K562 treated with DMSO at 1 percent for 4 hours (cell line): ENCODE measurements around the gene KRTAP4-2. TPM values are rescaled to one million over a fixed set of nuclear protein-coding genes. Genes with fewer than 3 reads are reported as not detected.

ENCODE experiments used
- total RNA-seq: library from RNA; unstranded; fragments of 300-600 nt; gene quantifications from 2 replicates; pipeline ENCODE4 v1.2.3, GENCODE V29; 2022; ENCODE audit not compliant: insufficient read depth

The KRTAP4-2 gene
- total RNA-seq = not detected in 2 replicates

DNA sequence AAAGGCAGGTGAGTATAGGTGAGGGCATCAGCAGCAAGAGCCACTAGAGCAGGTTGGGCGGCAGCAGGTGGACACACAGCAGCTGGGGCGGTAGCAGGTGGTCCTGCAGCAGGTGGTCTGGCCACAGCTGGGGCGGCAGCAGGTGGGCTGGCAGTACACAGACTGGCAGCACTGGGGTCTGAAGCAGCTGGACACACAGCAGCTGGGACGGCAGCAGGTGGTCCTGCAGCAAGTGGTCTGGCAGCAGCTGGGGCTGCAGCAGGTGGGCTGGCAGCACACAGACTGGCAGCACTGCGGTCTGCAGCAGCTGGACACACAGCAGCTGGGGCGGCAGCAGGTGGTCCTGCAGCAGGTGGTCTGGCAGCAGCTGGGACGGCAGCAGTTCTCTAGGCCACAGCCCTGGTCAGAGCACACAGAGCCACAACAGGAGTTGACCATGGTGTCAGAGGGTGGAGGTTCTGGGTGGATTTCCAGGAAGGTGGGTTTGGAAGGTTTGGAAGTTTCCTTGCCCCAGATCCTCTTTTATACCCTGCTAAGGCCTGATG is at the start of gene KRTAP4-2:
TSS of gene KRTAP4-2 (minus strand) at position 495 of the 545 bp plus-strand sequence. CDS start at position 438, 57 bp downstream.

DNA sequence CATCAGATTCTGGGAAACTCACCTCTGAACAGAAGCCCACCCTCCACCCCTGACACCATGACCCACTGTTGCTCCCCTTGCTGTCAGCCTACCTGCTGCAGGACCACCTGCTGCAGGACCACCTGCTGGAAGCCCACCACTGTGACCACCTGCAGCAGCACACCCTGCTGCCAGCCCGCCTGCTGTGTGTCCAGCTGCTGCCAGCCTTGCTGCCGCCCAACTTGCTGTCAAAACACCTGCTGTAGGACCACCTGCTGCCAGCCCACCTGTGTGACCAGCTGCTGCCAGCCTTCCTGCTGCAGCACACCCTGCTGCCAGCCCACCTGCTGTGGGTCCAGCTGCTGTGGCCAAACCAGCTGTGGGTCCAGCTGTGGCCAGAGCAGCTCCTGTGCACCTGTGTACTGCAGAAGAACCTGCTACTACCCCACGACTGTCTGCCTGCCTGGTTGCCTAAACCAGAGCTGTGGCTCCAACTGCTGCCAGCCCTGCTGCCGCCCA is 48.6 kb upstream of the KRTAP4-2 start, which contains the start of gene KRTAP9-2:
TSS of gene KRTAP9-2 (plus strand) at position 51 of the 498 bp plus-strand sequence. CDS start at position 58, 7 bp downstream.

DNA sequence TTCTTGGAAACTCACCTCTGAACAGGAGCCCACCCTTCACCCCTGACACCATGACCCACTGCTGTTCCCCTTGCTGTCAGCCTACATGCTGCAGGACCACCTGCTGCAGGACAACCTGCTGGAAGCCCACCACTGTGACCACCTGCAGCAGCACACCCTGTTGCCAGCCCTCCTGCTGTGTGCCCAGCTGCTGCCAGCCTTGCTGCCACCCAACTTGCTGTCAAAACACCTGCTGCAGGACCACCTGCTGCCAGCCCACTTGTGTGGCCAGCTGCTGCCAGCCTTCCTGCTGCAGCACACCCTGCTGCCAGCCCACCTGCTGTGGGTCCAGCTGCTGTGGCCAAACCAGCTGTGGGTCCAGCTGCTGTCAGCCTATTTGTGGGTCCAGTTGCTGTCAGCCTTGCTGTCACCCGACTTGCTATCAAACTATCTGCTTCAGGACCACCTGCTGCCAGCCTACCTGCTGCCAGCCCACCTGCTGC is 11.9 kb upstream of the KRTAP4-2 start, which contains the start of gene KRTAP9-1:
TSS of gene KRTAP9-1 (plus strand) at position 51 of the 482 bp plus-strand sequence. CDS start at position 51, 0 bp downstream.

DNA sequence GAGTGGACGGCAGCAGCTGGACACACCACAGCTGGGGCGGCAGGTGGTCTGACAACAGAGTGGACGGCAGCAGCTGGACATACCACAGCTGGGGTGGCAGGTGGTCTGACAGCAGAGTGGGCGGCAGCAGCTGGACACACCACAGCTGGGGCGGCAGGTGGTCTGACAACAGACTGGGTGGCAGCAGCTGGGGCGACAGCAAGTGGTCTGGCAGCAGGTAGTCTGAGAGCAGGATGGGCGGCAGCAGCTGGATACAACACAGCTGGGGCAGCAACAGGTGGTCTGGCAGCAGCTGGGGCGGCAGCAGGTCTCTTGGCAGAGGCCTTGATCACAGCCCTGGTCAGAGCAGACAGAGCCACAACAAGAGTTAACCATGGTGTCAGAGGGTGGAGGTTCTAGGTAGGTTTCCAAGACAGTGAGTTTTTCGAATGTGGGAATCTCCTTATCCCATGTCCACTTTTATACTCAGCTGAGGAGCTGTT is 6.5 kb upstream of the KRTAP4-2 start, which contains the start of gene KRTAP4-1:
TSS of gene KRTAP4-1 (minus strand) at position 432 of the 482 bp plus-strand sequence. CDS start at position 375, 57 bp downstream.

DNA sequence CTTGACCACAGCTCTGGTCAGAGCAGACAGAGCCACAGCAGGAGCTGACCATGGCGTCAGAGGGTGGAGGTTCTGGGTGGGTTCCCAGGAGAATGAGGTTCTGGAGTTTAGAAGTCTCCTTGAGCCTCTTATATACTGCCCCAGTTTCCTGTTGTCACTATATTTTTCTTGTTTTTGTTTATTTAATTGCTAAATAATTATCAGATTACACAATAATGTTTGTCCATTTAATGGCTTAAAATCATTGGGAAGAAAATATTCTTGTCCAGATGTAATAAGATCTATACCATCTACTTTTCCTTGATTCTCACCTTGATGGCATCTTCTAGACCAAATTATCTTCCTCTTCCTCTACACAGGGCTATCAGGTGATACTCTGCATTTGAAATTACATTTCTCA is 9.9 kb downstream of the KRTAP4-2 start, which contains the start of gene KRTAP4-3:
TSS of gene KRTAP4-3 (minus strand) at position 101 of the 400 bp plus-strand sequence. CDS start at position 52, 49 bp downstream.

DNA sequence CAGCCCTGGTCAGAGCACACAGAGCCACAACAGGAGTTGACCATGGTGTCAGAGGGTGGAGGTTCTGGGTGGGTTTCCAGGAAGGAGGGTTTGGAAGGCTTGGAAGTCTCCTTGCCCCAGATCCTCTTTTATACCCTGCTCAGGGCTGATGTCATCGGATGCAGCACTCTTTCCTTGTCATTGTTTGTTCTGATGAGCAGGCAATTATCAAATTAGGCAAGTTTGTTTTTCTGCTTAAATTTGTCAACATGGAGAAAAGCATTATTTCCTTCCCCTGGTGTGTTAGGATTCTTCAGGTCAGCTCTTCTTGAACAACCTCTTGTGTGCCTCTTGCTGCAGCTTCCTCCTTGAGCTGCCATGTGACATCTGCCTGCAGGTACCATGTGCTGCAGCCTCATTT is 17.4 kb downstream of the KRTAP4-2 start, which contains the start of gene KRTAP4-4:
TSS of gene KRTAP4-4 (minus strand) at position 101 of the 400 bp plus-strand sequence. CDS start at position 44, 57 bp downstream.

DNA sequence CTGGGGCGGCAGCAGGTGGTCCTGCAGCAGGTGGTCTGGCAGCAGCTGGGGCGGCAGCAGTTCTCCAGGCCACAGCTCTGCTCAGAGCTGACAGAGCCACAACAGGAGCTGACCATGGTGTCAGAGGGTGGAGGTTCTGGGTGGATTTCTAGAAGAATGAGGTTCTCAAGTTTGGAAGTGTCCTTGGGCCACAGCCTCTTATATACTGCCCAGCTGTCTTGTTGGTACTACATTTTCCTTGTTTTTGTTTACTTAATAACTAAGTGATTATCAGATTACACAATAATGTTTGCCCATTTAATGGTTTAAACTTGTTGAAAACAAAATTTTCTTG is 28.4 kb downstream of the KRTAP4-2 start, which contains the start of gene KRTAP4-5:
TSS of gene KRTAP4-5 (minus strand) at position 174 of the 334 bp plus-strand sequence. CDS start at position 116, 58 bp downstream.

DNA sequence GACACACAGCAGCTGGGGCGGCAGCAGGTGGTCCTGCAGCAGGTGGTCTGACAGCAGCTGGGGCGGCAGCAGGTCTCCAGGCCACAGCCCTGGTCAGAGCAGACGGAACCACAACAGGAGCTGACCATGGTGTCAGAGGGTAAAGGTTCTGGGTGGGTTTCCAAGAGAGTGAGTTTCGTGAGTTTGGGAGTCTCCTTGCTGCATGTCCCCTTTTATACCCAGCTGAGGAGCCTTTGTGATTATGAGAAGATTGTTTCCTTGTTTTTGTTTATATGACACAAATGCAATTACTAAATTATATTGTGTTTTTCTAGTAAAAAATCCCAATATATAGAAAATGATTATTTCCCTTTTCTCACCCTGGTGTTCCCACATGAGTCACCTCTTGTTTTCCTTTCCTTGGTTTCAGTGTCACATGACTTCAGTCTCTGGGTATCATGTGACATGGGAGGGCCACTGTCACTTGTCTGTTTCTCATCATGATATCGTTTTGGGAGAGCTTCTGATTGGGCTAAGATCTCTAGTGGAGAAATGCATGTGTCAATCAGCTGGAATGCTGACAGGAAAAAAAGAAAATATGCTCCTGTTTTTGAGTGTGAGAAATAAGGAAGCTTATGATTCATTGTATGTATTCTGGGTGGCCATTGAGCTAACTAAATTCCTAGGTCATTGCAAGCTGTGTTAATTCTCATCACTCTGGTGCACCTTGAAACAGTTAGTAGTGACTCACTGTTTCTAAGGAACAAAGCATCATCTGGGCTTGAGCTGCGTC is 37.5 kb downstream of the KRTAP4-2 start, which contains the start of gene KRTAP4-6:
TSS of gene KRTAP4-6 (minus strand) at position 185 of the 772 bp plus-strand sequence. CDS start at position 128, 57 bp downstream.

Other genes starting within 250 kb of the KRTAP4-2 start
- gene KRT23, start 240.6 kb downstream of the KRTAP4-2 start, total RNA-seq = not detected in 2 replicates
- gene KRT39, start 211.3 kb downstream of the KRTAP4-2 start, total RNA-seq = not detected in 2 replicates
- gene KRT40, start 193.9 kb downstream of the KRTAP4-2 start, total RNA-seq = not detected in 2 replicates
- not detected in 2 replicates for gene KRTAP3-3, start 184.1 kb downstream of the KRTAP4-2 start, total RNA-seq
- gene KRTAP3-2, start 178.3 kb downstream of the KRTAP4-2 start, total RNA-seq = not detected in 2 replicates
- not detected in 2 replicates for gene KRTAP3-1, start 169.1 kb downstream of the KRTAP4-2 start, total RNA-seq
- gene KRTAP1-5, start 151.0 kb downstream of the KRTAP4-2 start, total RNA-seq = not detected in 2 replicates
- gene KRTAP1-4, start 148.0 kb downstream of the KRTAP4-2 start, total RNA-seq = not detected in 2 replicates
- not detected in 2 replicates for gene KRTAP1-3, start 143.3 kb downstream of the KRTAP4-2 start, total RNA-seq
- gene KRTAP1-1, start 136.8 kb downstream of the KRTAP4-2 start, total RNA-seq = not detected in 2 replicates
- not detected in 2 replicates for gene KRTAP2-1, start 130.9 kb downstream of the KRTAP4-2 start, total RNA-seq
- gene KRTAP2-2, start 123.0 kb downstream of the KRTAP4-2 start, total RNA-seq = not detected in 2 replicates
- not detected in 2 replicates for gene KRTAP2-3, start 118.1 kb downstream of the KRTAP4-2 start, total RNA-seq
- gene KRTAP2-4, start 112.3 kb downstream of the KRTAP4-2 start, total RNA-seq = not detected in 2 replicates
- gene KRTAP4-7, start 94.1 kb downstream of the KRTAP4-2 start, total RNA-seq = not detected in 2 replicates
- gene KRTAP4-8, start 80.1 kb downstream of the KRTAP4-2 start, total RNA-seq = not detected in 2 replicates
- not detected in 2 replicates for gene KRTAP4-16, start 76.0 kb downstream of the KRTAP4-2 start, total RNA-seq
- gene KRTAP4-9, start 72.8 kb downstream of the KRTAP4-2 start, total RNA-seq = not detected in 2 replicates
- gene KRTAP4-11, start 59.8 kb downstream of the KRTAP4-2 start, total RNA-seq = not detected in 2 replicates
- not detected in 2 replicates for gene KRTAP4-12, start 54.0 kb downstream of the KRTAP4-2 start, total RNA-seq
- not detected in 2 replicates for gene KRTAP4-6, start 37.7 kb downstream of the KRTAP4-2 start, total RNA-seq
- not detected in 2 replicates for gene KRTAP4-5, start 28.4 kb downstream of the KRTAP4-2 start, total RNA-seq
- gene KRTAP4-4, start 17.5 kb downstream of the KRTAP4-2 start, total RNA-seq = not detected in 2 replicates
- gene KRTAP4-3, start 10.0 kb downstream of the KRTAP4-2 start, total RNA-seq = not detected in 2 replicates
- gene KRTAP4-1, start 6.7 kb upstream of the KRTAP4-2 start, total RNA-seq = not detected in 2 replicates
- gene KRTAP9-1, start 11.7 kb upstream of the KRTAP4-2 start, total RNA-seq = not detected in 2 replicates
- not detected in 2 replicates for gene KRTAP9-2, start 48.4 kb upstream of the KRTAP4-2 start, total RNA-seq
- not detected in 2 replicates for gene KRTAP9-3, start 54.2 kb upstream of the KRTAP4-2 start, total RNA-seq
- not detected in 2 replicates for gene KRTAP9-8, start 59.8 kb upstream of the KRTAP4-2 start, total RNA-seq
- gene KRTAP9-4, start 71.5 kb upstream of the KRTAP4-2 start, total RNA-seq = not detected in 2 replicates
- gene KRTAP9-9, start 77.2 kb upstream of the KRTAP4-2 start, total RNA-seq = not detected in 2 replicates
- not detected in 2 replicates for gene KRTAP9-6, start 87.2 kb upstream of the KRTAP4-2 start, total RNA-seq
- gene KRTAP9-7, start 97.5 kb upstream of the KRTAP4-2 start, total RNA-seq = not detected in 2 replicates
- not detected in 2 replicates for gene KRTAP29-1, start 124.6 kb upstream of the KRTAP4-2 start, total RNA-seq
- gene KRTAP16-1, start 131.1 kb upstream of the KRTAP4-2 start, total RNA-seq = not detected in 2 replicates
- gene KRTAP17-1, start 137.5 kb upstream of the KRTAP4-2 start, total RNA-seq = not detected in 2 replicates
- not detected in 2 replicates for gene KRT33A, start 172.6 kb upstream of the KRTAP4-2 start, total RNA-seq
- gene KRT33B, start 191.6 kb upstream of the KRTAP4-2 start, total RNA-seq = not detected in 2 replicates
- gene KRT34, start 204.1 kb upstream of the KRTAP4-2 start, total RNA-seq = not detected in 2 replicates
- not detected in 2 replicates for gene KRT31, start 219.4 kb upstream of the KRTAP4-2 start, total RNA-seq
- not detected in 2 replicates for gene KRT37, start 246.4 kb upstream of the KRTAP4-2 start, total RNA-seq